Thyroid gland (tissue), 4 donors: ENCODE measurements around the gene KCNJ9. TPM values are rescaled to one million over a fixed set of nuclear protein-coding genes. Genes with fewer than 3 reads are reported as not detected.

Experiments used
- DNase-seq, 2 donors: peaks; one replicate each; pipeline ENCODE4 v3.0.0-alpha.2; 2019
- H3K27ac ChIP-seq, 3 donors: fragments of 200-600 bp; sonication (generic); 1 replicate in 2 of 3; 2 replicates in 1 of 3; pipeline ENCODE4 v1.5.1; 2016 to 2019; ENCODE audit warnings: mild to moderate bottlenecking in 1 of 3, moderate library complexity in 1 of 3
- H3K27me3 ChIP-seq: fragments of 200-600 bp; sonication (generic); one replicate; pipeline ENCODE4 v1.5.1; 2019
- H3K36me3 ChIP-seq, 2 donors: fragments of 200-600 bp; sonication (generic); one replicate each; pipeline ENCODE4 v1.5.1; 2016 to 2019
- H3K4me1 ChIP-seq, 2 donors: fragments of 200-600 bp; sonication (generic); one replicate each; pipeline ENCODE4 v1.5.1; 2017 to 2019
- H3K4me3 ChIP-seq, 3 donors: fragments of 200-600 bp; sonication (generic); replicated peaks in 1 of 3; 1 replicate in 2 of 3; 2 replicates in 1 of 3; pipeline ENCODE4 v1.5.1; 2016; ENCODE audit warnings: mild to moderate bottlenecking in 1 of 3
- H3K9me3 ChIP-seq: fragments of 200-600 bp; sonication (generic); one replicate; pipeline ENCODE4 v1.5.1; 2017
- CTCF ChIP-seq, 6 experiments: fragments of 200-600 bp in 3 of 6; fragments of 450-650 bp in 3 of 6; sonication (generic) in 3 of 6; IDR thresholded peaks; one replicate each; pipeline ENCODE4 v1.5.1; 2016 to 2019; ENCODE audit warnings: antibody characterized with exemption in 6 of 6, mild to moderate bottlenecking in 2 of 6, inconsistent platforms in 1 of 6, moderate library complexity in 1 of 6
- POLR2A ChIP-seq, 2 donors: fragments of 450-650 bp; IDR thresholded peaks; one replicate each; pipeline ENCODE4 v1.6.1; 2017; ENCODE audit warnings: antibody characterized with exemption in 2 of 2, mild to moderate bottlenecking in 2 of 2, moderate library complexity in 1 of 2
- WGBS, 2 donors: methylation state at CpG; one replicate each; pipeline ENCODE4 v1.1.5; 2017; 5-methylcytosine and 5-hydroxymethylcytosine counted together
- intact Hi-C: fragments of 100-400 bp; cut with DNase I; formaldehyde crosslinking; loops from one replicate; pipeline ENCODE4 v1.15.1; 2023
- total RNA-seq, 4 donors: library from RNA; depleted of rRNA; stranded (reverse); fragments of >200 nt; gene quantifications; one replicate each; pipeline ENCODE4 v1.2.3, GENCODE V29; 2016

Gene KCNJ9
- total RNA-seq, 4 donors from 2014 or later, result not detected

DNA sequence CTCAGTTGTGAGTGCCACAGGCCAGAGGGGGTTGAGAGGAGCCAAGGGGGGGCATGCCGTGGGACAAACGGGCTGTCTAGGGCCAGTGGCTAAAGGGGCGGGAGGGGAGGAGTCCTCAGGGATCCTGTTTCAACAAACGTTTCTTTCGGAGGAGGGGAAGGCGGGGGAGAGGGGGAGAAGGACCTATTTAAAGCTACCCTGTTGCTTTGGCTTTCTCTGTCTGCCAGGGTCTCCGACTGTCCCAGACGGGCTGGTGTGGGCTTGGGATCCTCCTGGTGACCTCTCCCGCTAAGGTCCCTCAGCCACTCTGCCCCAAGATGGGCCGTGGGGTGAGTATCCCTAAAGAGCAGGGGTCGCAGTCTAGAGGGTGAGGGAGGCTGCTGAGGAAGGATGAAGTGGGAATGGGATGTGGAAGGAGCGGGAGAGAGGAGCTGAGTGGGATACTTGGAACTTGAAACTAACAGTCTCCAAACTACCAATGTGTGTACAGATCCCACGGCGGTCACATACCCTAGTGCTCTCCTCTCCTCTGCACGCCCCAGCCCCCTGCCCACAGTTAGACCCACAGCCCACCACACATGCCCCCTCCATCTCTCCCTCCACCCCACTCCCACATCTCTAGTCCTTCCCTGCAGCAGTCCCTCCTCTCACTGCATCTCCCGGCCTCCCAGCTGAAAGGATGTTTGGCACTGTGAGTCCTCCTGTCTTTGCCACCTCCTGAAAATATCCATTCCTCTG lies 34.4 kb downstream of the KCNJ9 start, which contains the start of gene ATP1A2:
ATP1A2 (plus strand) TSS at position 215 of the 738 bp plus-strand sequence; CDS start at position 318, 103 bp downstream.
- no peak within 1 kb of the TSS for H3K27ac ChIP-seq
- no peaks in the 10 kb centered on the region for H3K36me3 ChIP-seq
- no peaks in the 10 kb centered on the region for H3K9me3 ChIP-seq
- intact Hi-C loops, result no loop called here
- H3K27me3 ChIP-seq, result no peaks in the 10 kb centered on the region
- DNase-seq, result no peak
- WGBS, 2 donors, result 47 to 51% methylated on average over 16 of the region's 16 CpGs
- no peak within 1 kb of the TSS for H3K4me3 ChIP-seq
- TF ChIP-seq POLR2A (IDR thresholded peaks at IDR 0.05) (no peak), CTCF (IDR thresholded peaks at IDR 0.05) (no peak)
- peaks cover 12% of the 10 kb centered on the region in 2 donors for H3K4me1 ChIP-seq

GRCh38 chr1:160116283-160117147 lies 35.2 kb downstream of the KCNJ9 start:
- no peaks in the 10 kb centered on the region for H3K27me3 ChIP-seq
- no peak overlapping the region for H3K4me3 ChIP-seq
- 59 to 61% methylated on average over 8 to 12 of the region's 12 CpGs for WGBS, 2 donors
- DNase-seq, result peak in 1 of 2 donors; percentile 29
- H3K36me3 ChIP-seq, result no peaks in the 10 kb centered on the region
- peaks cover 12% of the 10 kb centered on the region in 2 donors for H3K4me1 ChIP-seq
- intact Hi-C loops, result no loop called here
- H3K9me3 ChIP-seq, result no peaks in the 10 kb centered on the region
- no peak overlapping the region for H3K27ac ChIP-seq
- TF ChIP-seq POLR2A (IDR thresholded peaks at IDR 0.05) (no peak), CTCF (IDR thresholded peaks at IDR 0.05) (no peak)

DNA sequence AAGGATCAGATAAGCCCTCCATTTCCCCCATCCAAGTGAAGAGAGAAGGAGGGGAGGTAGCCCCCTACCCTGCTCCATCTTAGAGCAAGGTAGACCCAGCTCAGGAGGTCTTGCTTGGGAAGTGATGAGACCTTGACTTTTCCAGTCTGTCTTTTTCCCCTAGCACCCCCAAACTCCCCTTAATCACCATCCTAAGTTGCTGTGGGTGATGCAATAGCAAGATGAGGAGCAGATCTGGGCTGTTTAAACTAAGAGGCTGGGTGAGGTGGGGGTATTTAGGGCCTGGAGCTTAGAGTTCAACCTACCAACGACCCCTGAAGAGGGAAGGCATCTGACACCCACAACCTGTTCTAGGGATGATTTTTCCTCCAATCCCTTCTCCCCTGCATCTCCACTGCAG lies 36.0 kb downstream of the KCNJ9 start:
- 0 to 18% methylated on average over 1 of the region's 1 CpG for WGBS, 2 donors
- no peak overlapping the region for H3K27ac ChIP-seq
- intact Hi-C loops, result no loop called here

GRCh38 chr1:160117709-160118183 lies 36.4 kb downstream of the KCNJ9 start:
- no peak overlapping the region for H3K4me3 ChIP-seq
- 7 to 28% methylated on average over 8 of the region's 8 CpGs for WGBS, 2 donors
- no peaks in the 10 kb centered on the region for H3K27me3 ChIP-seq
- H3K9me3 ChIP-seq, result no peaks in the 10 kb centered on the region
- no peaks in the 10 kb centered on the region for H3K36me3 ChIP-seq
- intact Hi-C loops, result no loop called here
- H3K27ac ChIP-seq, result no peak overlapping the region
- peak; percentile 82 to 88 for DNase-seq
- peaks cover 12% of the 10 kb centered on the region in 2 donors for H3K4me1 ChIP-seq
- TF ChIP-seq CTCF (IDR thresholded peaks at IDR 0.05), result no peak
- TF ChIP-seq POLR2A (IDR thresholded peaks at IDR 0.05), result no peak

More for the DNA sequence above, 36.0 kb downstream of the KCNJ9 start:
- peaks cover 12% of the 10 kb centered on the region in 2 donors for H3K4me1 ChIP-seq
- H3K4me3 ChIP-seq, result no peak overlapping the region
- TF ChIP-seq POLR2A (IDR thresholded peaks at IDR 0.05) (no peak), CTCF (IDR thresholded peaks at IDR 0.05) (no peak)
- no peaks in the 10 kb centered on the region for H3K9me3 ChIP-seq
- no peaks in the 10 kb centered on the region for H3K36me3 ChIP-seq
- H3K27me3 ChIP-seq, result no peaks in the 10 kb centered on the region
- DNase-seq, result no peak
